B cell (primary cell): ENCODE data around the gene PAIP1. TPM values are rescaled to one million over a fixed set of nuclear protein-coding genes. Genes with fewer than 3 reads are reported as not detected.

ENCODE experiments used
- ATAC-seq: fragments of 200-7000 bp; cut with Tn5 transposase; one replicate; pipeline ENCODE4 v1.10.0; 2021; ENCODE audit warnings: low read depth, mild to moderate bottlenecking, moderate number of reproducible peaks, moderate library complexity
- CTCF ChIA-PET: fragments of 350-600 bp; sonication (Branson Sonifier 250); formaldehyde crosslinking; loops from one replicate; lab custom pipeline; 2021; ENCODE audit warnings: antibody characterized with exemption, inconsistent platforms; lab: Charles Lee
- POLR2A ChIA-PET: fragments of 350-600 bp; sonication (Branson Sonifier 250); formaldehyde crosslinking; loops from one replicate; lab custom pipeline; 2021; ENCODE audit warnings: antibody characterized with exemption; lab: Charles Lee
- DNase-seq: peaks from one replicate; pipeline ENCODE4 v3.0.0; 2013
- H2AFZ ChIP-seq: 2 replicates; pipeline ENCODE4 v1.6.1; 2012; ENCODE audit warnings: mild to moderate bottlenecking, low read depth, low read length; ENCODE audit not compliant: insufficient read depth, poor library complexity, severe bottlenecking
- H3K27ac ChIP-seq, 2 donors: 1 replicate in 1 of 2; 2 replicates in 1 of 2; pipeline ENCODE4 v1.5.1; 2012 to 2013; ENCODE audit warnings: low read length in 2 of 2, mild to moderate bottlenecking in 2 of 2, moderate library complexity in 1 of 2
- H3K27me3 ChIP-seq, 4 experiments: fragments of 200-600 bp in 1 of 4; sonication (generic) in 1 of 4; replicated peaks in 1 of 4; 1 replicate in 2 of 4; 2 replicates in 2 of 4; pipeline versions ENCODE4 v1.6.1 to v1.7.0; 2013 to 2016; ENCODE audit warnings: low read length in 3 of 4, mild to moderate bottlenecking in 2 of 4, mixed read lengths in 1 of 4, moderate library complexity in 1 of 4; ENCODE audit not compliant: insufficient read depth in 4 of 4, control insufficient read depth in 3 of 4; ENCODE audit errors: control extremely low read depth in 1 of 4
- H3K36me3 ChIP-seq, 2 experiments: replicated peaks in 1 of 2; 1 replicate in 1 of 2; 2 replicates in 1 of 2; pipeline versions ENCODE4 v1.6.1 to v1.7.1; 2013; ENCODE audit warnings: low read length in 1 of 2; ENCODE audit not compliant: insufficient read depth in 2 of 2, control insufficient read depth in 1 of 2; ENCODE audit errors: control extremely low read depth in 1 of 2, extremely low read depth in 1 of 2
- H3K4me1 ChIP-seq, 2 donors: fragments of 200-600 bp in 1 of 2; sonication (generic) in 1 of 2; 1 replicate in 1 of 2; 2 replicates in 1 of 2; pipeline versions ENCODE4 v1.5.1 to v1.6.1; 2013 to 2017; ENCODE audit warnings: low read length in 2 of 2; ENCODE audit not compliant: control insufficient read depth in 2 of 2, insufficient read depth in 2 of 2
- H3K4me2 ChIP-seq: replicated peaks from 2 replicates; pipeline ENCODE3; 2012; ENCODE audit warnings: mild to moderate bottlenecking, low read depth, low read length; ENCODE audit not compliant: poor library complexity, severe bottlenecking
- H3K4me3 ChIP-seq, 5 experiments: fragments of 200-600 bp in 1 of 5; sonication (generic) in 1 of 5; 1 replicate in 3 of 5; 2 replicates in 2 of 5; pipeline versions ENCODE4 v1.5.1 to v1.7.0; 2011 to 2016; ENCODE audit warnings: low read length in 4 of 5, mild to moderate bottlenecking in 4 of 5, low read depth in 2 of 5, control low read depth in 1 of 5, moderate library complexity in 1 of 5; ENCODE audit not compliant: insufficient read depth in 1 of 5; ENCODE audit errors: control extremely low read depth in 1 of 5, extremely low read depth in 1 of 5
- H3K79me2 ChIP-seq: fragments of 200-600 bp; sonication (generic); one replicate; pipeline ENCODE4 v1.6.0; 2016; ENCODE audit warnings: low read length; ENCODE audit not compliant: control insufficient read depth, insufficient read depth
- H3K9ac ChIP-seq: fragments of 200-600 bp; sonication (generic); 2 replicates; pipeline ENCODE4 v1.6.1; 2017; ENCODE audit warnings: mild to moderate bottlenecking, low read length, moderate library complexity
- H3K9me3 ChIP-seq, 3 donors: one replicate each; pipeline versions ENCODE4 v1.6.1 to v1.7.1; 2013; ENCODE audit warnings: low read length in 2 of 3; ENCODE audit not compliant: control insufficient read depth in 2 of 3, insufficient read depth in 1 of 3; ENCODE audit errors: control extremely low read depth in 1 of 3
- H4K20me1 ChIP-seq: 2 replicates; pipeline ENCODE4 v1.6.0; 2012; ENCODE audit warnings: mild to moderate bottlenecking, low read length; ENCODE audit not compliant: insufficient read depth, control insufficient read depth, poor library complexity, severe bottlenecking
- H3K27ac Mint-ChIP-seq: one replicate; pipeline ENCODE4 v1.8.0; 2021; ENCODE audit warnings: mixed read lengths
- H3K27me3 Mint-ChIP-seq: one replicate; pipeline ENCODE4 v1.8.0; 2021; ENCODE audit warnings: mixed read lengths
- H3K4me1 Mint-ChIP-seq: one replicate; pipeline ENCODE4 v1.8.0; 2021; ENCODE audit warnings: mixed read lengths
- H3K4me3 Mint-ChIP-seq: one replicate; pipeline ENCODE4 v1.8.0; 2021; ENCODE audit warnings: mixed read lengths
- H3K9me3 Mint-ChIP-seq: one replicate; pipeline ENCODE4 v1.8.0; 2022; ENCODE audit warnings: mixed read lengths; ENCODE audit not compliant: insufficient read depth
- EZH2 ChIP-seq: IDR thresholded peaks from 2 replicates; pipeline ENCODE4 v1.6.1; 2012; ENCODE audit warnings: borderline replicate concordance, low read depth, mild to moderate bottlenecking, moderate library complexity, low read length; ENCODE audit not compliant: insufficient read depth, poor library complexity, severe bottlenecking
- WGBS: methylation state at CpG from one replicate; pipeline ENCODE4 v1.1.5; 2013; ENCODE audit warnings: missing lambda C conversion rate; ENCODE audit not compliant: insufficient coverage; 5-methylcytosine and 5-hydroxymethylcytosine counted together
- intact Hi-C: fragments of 100-400 bp; cut with micrococcal nuclease; formaldehyde crosslinking; loops from one replicate; pipeline ENCODE4 v1.10.0; 2022
- polyA plus RNA-seq: library from polyadenylated mRNA; depleted of rRNA; stranded (reverse); fragments of >200 nt; gene quantifications from 2 replicates; pipeline ENCODE4 v1.2.3, GENCODE V29; 2012
- total RNA-seq, 2 donors: library from RNA; stranded (reverse); fragments of 120-200 nt in 1 of 2; gene quantifications; 1 replicate in 1 of 2; 2 replicates in 1 of 2; pipeline versions ENCODE4 v1.2.3 to v1.2.4, GENCODE V29; 2013 to 2022
- TF ChIP-seq, protein P1 (sequence below): fragments of 200-600 bp; IDR thresholded peaks from one replicate; pipeline ENCODE4 v1.8.0; 2022; ENCODE audit warnings: antibody characterized with exemption, mild to moderate bottlenecking

The PAIP1 gene
- total and polyA plus RNA-seq, 2 donors (not counting 1 experiment from before 2014, with no cell fraction given), result 23.0 to 31.8 TPM

DNA sequence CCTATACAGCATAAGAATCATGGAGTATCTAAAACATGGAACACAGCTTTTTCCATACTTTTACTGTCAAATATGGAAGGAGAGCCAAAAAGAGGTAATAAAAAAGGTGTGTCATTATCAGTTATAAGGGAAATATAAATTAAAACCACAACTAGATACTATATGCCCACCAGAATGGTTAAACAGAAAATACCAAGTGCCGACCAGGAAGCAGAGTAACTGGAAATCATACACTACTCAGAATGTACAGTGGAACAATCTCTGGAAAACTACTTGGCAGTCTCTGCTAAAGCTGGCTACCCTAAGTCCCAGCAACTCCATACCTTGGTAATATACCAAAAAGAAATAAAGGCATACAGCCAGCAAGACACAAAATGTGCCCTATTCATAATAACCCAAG, 2.4 kb downstream of the PAIP1 start:
- no peak overlapping the region for H3K9ac ChIP-seq
- H3K9me3 Mint-ChIP-seq, result no peaks in the 10 kb centered on the region
- POLR2A ChIA-PET, result interaction anchor here (0.6 to 2.9 kb wide), 2 partner anchors 70 to 73 kb away, joined by 3 to 18 read pairs; partner anchors contain the start of gene TMEM267
- H3K4me3 Mint-ChIP-seq, result no peak overlapping the region
- no peaks in the 10 kb centered on the region for H3K27me3 Mint-ChIP-seq
- H3K36me3 ChIP-seq, result peaks cover 2 to 37% of the 10 kb centered on the region in 2 experiments
- no peak for DNase-seq
- no peak overlapping the region for H3K4me3 ChIP-seq
- CTCF ChIA-PET, result interaction anchor here (0.6 to 2.8 kb wide), 4 partner anchors 11 to 70 kb away, joined by 3 to 21 read pairs (median 12); partner anchors contain the start of genes NNT and TMEM267
- H3K4me2 ChIP-seq, result peak overlapping the region; percentile 15
- intact Hi-C loops, result loop anchor here (10.0 kb wide), 1 partner anchor 1630 kb away; the partner anchor contains the start of gene FBXO4
- WGBS, result 83% methylated on average over 1 of the region's 1 CpG
- H3K9me3 ChIP-seq, result no peaks in the 10 kb centered on the region
- peaks cover 14 to 31% of the 10 kb centered on the region in 2 donors for H3K4me1 ChIP-seq
- no peak for ATAC-seq
- no peaks in the 10 kb centered on the region for H3K27me3 ChIP-seq
- TF ChIP-seq EZH2, result no peak
- TF ChIP-seq, protein P1, sequence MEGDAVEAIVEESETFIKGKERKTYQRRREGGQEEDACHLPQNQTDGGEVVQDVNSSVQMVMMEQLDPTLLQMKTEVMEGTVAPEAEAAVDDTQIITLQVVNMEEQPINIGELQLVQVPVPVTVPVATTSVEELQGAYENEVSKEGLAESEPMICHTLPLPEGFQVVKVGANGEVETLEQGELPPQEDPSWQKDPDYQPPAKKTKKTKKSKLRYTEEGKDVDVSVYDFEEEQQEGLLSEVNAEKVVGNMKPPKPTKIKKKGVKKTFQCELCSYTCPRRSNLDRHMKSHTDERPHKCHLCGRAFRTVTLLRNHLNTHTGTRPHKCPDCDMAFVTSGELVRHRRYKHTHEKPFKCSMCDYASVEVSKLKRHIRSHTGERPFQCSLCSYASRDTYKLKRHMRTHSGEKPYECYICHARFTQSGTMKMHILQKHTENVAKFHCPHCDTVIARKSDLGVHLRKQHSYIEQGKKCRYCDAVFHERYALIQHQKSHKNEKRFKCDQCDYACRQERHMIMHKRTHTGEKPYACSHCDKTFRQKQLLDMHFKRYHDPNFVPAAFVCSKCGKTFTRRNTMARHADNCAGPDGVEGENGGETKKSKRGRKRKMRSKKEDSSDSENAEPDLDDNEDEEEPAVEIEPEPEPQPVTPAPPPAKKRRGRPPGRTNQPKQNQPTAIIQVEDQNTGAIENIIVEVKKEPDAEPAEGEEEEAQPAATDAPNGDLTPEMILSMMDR, result no peak
- H4K20me1 ChIP-seq, result peaks cover 39% of the 10 kb centered on the region
- peaks cover 68% of the 10 kb centered on the region for H3K79me2 ChIP-seq
- H2AFZ ChIP-seq, result no peak overlapping the region
- no peak overlapping the region for H3K27ac ChIP-seq
- no peak overlapping the region for H3K27ac Mint-ChIP-seq
- H3K4me1 Mint-ChIP-seq, result peaks cover 21% of the 10 kb centered on the region

DNA sequence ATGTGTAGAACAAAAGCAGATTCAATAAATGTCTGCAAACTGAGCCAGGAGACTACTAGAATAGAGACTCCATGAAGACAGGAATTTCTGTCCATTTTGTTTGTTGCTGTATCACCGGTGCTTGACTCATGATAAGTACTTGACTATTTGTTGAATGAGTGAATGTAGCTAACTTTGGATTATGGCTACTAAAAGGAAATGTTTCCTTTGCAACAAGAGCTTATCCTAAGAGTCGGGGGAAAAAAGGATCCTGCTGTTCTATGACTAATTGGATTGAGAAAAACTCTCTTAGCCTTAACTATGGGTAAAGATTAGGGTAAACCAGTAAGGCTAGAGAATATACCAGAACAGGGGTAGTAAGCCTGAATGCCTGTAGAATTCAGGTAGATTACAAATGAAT, 3.5 kb downstream of the PAIP1 start:
- Histone ChIP-seq H3K4me3 (no peak overlapping the region), H4K20me1 (peaks cover 39% of the 10 kb centered on the region), H3K79me2 (peaks cover 68% of the 10 kb centered on the region), H3K36me3 (peaks cover 2 to 45% of the 10 kb centered on the region in 2 experiments), H2AFZ (no peak overlapping the region), H3K4me1 (peaks cover 14 to 31% of the 10 kb centered on the region in 2 donors), H3K9ac (no peak overlapping the region), H3K4me2 (no peak overlapping the region), H3K27ac (no peak overlapping the region), H3K9me3 (no peaks in the 10 kb centered on the region), H3K27me3 (no peaks in the 10 kb centered on the region)
- Mint-ChIP-seq H3K9me3 (no peaks in the 10 kb centered on the region), H3K4me1 (peaks cover 24% of the 10 kb centered on the region), H3K27ac (no peak overlapping the region), H3K4me3 (no peak overlapping the region), H3K27me3 (no peaks in the 10 kb centered on the region)
- ChIA-PET POLR2A (no interaction called here), CTCF (interaction anchor here (0.7 kb wide), 1 partner anchor 14 kb away, joined by 3 read pairs; no protein-coding TSS in a partner anchor)
- intact Hi-C loops, result loop anchor here (10.0 kb wide), 1 partner anchor 1629 kb away; the partner anchor contains the start of gene FBXO4
- TF ChIP-seq, protein P1, result no peak
- no peak for TF ChIP-seq EZH2
- no CpG with 5 or more reads among the region's 2 CpGs for WGBS
- no peak for DNase-seq
- no peak for ATAC-seq
